Suprapubic skin (tissue), 4 donors: Measurements from ENCODE around the gene COL25A1.

ENCODE experiments used
- EP300 ChIP-seq: sonication (generic); formaldehyde crosslinking; IDR thresholded peaks from one replicate; pipeline ENCODE4 v1.6.1; 2017; ENCODE audit warnings: antibody characterized with exemption
- POLR2A ChIP-seq, 2 donors: fragments of 450-650 bp; IDR thresholded peaks; one replicate each; pipeline ENCODE4 v1.6.1; 2017; ENCODE audit warnings: antibody characterized with exemption in 2 of 2, mild to moderate bottlenecking in 2 of 2, moderate library complexity in 2 of 2
- POLR2AphosphoS5 ChIP-seq, 3 donors: sonication (generic); formaldehyde crosslinking; IDR thresholded peaks; one replicate each; pipeline ENCODE4 v1.6.1; 2017; ENCODE audit warnings: antibody characterized with exemption in 3 of 3
- TF ChIP-seq, protein P1 (sequence below), 2 donors: fragments of 200-600 bp in 1 of 2; fragments of 450-650 bp in 1 of 2; sonication (generic) in 1 of 2; IDR thresholded peaks; one replicate each; pipeline ENCODE4 v1.5.1; 2016 to 2019; ENCODE audit warnings: antibody characterized with exemption in 2 of 2, mild to moderate bottlenecking in 1 of 2, moderate library complexity in 1 of 2

DNA sequence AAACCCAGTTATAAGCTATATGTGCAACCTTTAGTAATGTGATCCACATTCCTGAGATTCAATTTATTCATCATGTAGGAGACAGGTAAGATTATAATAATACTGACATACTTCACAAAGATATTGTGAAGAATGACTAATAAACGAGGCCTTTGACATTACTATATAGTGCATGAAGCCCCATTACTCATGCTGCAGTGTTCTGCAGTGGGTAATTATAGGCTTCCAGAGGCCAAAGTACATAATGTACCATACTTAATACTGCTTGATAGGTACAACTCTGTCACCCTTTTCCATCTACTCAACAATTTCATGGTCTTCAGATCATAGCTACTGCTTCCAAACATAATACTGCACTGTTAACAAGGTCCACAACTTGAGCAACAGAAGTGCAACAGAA lies 68.9 kb downstream of the COL25A1 start:
- TF ChIP-seq, protein P1, sequence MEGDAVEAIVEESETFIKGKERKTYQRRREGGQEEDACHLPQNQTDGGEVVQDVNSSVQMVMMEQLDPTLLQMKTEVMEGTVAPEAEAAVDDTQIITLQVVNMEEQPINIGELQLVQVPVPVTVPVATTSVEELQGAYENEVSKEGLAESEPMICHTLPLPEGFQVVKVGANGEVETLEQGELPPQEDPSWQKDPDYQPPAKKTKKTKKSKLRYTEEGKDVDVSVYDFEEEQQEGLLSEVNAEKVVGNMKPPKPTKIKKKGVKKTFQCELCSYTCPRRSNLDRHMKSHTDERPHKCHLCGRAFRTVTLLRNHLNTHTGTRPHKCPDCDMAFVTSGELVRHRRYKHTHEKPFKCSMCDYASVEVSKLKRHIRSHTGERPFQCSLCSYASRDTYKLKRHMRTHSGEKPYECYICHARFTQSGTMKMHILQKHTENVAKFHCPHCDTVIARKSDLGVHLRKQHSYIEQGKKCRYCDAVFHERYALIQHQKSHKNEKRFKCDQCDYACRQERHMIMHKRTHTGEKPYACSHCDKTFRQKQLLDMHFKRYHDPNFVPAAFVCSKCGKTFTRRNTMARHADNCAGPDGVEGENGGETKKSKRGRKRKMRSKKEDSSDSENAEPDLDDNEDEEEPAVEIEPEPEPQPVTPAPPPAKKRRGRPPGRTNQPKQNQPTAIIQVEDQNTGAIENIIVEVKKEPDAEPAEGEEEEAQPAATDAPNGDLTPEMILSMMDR (IDR thresholded peaks at IDR 0.05): no peak
- TF ChIP-seq POLR2AphosphoS5 (IDR thresholded peaks at IDR 0.05) (no peak), POLR2A (IDR thresholded peaks at IDR 0.05) (no peak), EP300 (no peak)
